GM10248 (cell line): Measurements from ENCODE around the gene ASMTL.
"Not testable (repeated sequence)": the region's sequence is repeated elsewhere in the genome, so short reads cannot be mapped to it uniquely, and the experiment has no call there.

Experiments used
- CTCF ChIA-PET: fragments of 300-600 bp; sonication (Branson Sonifier 250); formaldehyde crosslinking; extraction: SDS; loops from one replicate; lab custom pipeline; 2021; ENCODE audit warnings: antibody characterized with exemption; lab: Yijun Ruan, JAX
- POLR2A ChIA-PET: fragments of 350-650 bp; sonication (Branson Sonifier 250); formaldehyde crosslinking; extraction: SDS; loops from one replicate; lab custom pipeline; 2020; ENCODE audit warnings: antibody characterized with exemption; lab: Yijun Ruan, JAX
- DNase-seq: peaks from one replicate; pipeline ENCODE4 v3.0.0; 2012; ENCODE audit errors: extremely low spot score
- TF ChIP-seq, protein P1 (sequence below): IDR thresholded peaks from 2 replicates; pipeline ENCODE4 v1.5.1; 2012; ENCODE audit warnings: mild to moderate bottlenecking, low read depth; ENCODE audit errors: extremely low read depth, missing control alignments, control extremely low read depth

The ASMTL gene

DNA sequence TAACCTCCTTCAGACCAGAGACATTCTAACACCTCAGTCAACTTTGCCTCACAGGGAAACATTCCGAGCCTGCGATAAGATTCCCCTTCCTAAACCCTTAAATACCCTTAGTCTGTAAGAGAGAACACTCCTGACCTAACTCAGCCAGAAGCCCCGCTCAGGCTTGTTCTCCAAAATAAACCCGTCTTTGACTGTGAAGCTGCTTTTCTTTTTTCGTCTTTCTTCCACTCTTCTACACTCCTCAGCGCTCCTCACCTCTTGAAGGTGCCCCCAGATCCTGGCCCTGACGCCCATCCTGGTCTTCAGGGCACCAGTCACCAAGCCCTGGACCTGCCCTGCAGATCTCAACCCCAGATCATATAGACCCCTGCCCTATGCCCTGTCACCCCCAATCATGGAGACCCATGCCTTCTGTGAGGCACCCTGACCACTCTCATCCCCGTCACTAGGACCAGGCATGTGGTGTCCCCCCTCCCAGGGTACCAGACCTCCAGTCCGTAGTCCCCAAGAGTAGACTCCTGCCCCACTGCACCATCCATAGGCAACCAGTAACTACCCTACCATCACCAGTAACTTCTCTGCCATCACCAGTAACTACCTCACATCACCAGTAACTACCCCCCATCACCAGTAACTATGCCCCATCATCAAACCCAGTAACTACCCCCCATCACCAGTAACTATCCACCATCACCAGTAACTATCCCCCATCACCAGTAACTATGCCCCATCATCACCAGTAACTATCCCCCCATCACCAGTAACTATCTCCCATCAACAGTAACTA, 3.5 kb downstream of the ASMTL start:
- POLR2A ChIA-PET = no interaction called here
- no peak for DNase-seq
- CTCF ChIA-PET = no interaction called here
- TF ChIP-seq, protein P1, sequence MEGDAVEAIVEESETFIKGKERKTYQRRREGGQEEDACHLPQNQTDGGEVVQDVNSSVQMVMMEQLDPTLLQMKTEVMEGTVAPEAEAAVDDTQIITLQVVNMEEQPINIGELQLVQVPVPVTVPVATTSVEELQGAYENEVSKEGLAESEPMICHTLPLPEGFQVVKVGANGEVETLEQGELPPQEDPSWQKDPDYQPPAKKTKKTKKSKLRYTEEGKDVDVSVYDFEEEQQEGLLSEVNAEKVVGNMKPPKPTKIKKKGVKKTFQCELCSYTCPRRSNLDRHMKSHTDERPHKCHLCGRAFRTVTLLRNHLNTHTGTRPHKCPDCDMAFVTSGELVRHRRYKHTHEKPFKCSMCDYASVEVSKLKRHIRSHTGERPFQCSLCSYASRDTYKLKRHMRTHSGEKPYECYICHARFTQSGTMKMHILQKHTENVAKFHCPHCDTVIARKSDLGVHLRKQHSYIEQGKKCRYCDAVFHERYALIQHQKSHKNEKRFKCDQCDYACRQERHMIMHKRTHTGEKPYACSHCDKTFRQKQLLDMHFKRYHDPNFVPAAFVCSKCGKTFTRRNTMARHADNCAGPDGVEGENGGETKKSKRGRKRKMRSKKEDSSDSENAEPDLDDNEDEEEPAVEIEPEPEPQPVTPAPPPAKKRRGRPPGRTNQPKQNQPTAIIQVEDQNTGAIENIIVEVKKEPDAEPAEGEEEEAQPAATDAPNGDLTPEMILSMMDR = no peak

DNA sequence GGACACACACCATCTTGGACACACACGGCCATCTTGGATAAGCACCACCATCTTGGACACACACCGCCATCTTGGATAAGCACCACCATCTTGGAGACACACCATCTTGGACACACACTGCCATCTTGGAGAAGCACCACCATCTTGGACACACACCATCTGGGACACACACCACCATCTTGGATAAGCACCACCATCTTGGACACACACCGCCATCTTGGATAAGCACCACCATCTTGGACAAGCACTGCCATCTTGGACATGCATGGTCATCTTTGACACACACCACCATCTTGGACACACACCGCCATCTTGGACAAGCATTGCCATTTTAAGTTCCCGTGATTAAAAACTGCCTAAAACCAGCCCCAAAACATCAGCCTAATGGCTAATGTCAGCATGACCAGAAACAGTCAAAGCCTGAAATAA, 4.1 kb downstream of the ASMTL start:
- CTCF ChIA-PET, POLR2A ChIA-PET: not testable (repeated sequence)

DNA sequence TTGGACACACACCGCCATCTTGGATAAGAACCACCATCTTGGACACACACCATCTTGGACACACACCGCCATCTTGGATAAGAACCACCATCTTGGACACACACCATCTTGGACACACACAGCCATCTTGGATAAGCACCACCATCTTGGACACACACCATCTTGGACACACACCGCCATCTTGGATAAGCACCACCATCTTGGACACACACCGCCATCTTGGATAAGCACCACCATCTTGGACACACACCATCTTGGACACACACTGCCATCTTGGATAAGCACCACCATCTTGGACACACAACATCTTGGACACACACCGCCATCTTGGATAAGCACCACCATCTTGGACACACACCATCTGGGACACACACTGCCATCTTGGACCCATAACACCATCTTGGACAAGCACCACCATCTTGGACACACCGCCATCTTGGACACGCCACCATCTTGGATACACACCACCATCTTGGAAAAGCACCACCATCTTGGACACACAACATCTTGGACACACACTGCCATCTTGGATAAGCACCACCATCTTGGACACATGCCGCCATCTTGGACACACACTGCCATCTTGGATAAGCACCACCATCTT, 4.6 kb downstream of the ASMTL start:
- DNase-seq, POLR2A ChIA-PET, CTCF ChIA-PET: not testable (repeated sequence)

More for the DNA sequence above, 4.1 kb downstream of the ASMTL start:
- DNase-seq = not testable (repeated sequence)

DNA sequence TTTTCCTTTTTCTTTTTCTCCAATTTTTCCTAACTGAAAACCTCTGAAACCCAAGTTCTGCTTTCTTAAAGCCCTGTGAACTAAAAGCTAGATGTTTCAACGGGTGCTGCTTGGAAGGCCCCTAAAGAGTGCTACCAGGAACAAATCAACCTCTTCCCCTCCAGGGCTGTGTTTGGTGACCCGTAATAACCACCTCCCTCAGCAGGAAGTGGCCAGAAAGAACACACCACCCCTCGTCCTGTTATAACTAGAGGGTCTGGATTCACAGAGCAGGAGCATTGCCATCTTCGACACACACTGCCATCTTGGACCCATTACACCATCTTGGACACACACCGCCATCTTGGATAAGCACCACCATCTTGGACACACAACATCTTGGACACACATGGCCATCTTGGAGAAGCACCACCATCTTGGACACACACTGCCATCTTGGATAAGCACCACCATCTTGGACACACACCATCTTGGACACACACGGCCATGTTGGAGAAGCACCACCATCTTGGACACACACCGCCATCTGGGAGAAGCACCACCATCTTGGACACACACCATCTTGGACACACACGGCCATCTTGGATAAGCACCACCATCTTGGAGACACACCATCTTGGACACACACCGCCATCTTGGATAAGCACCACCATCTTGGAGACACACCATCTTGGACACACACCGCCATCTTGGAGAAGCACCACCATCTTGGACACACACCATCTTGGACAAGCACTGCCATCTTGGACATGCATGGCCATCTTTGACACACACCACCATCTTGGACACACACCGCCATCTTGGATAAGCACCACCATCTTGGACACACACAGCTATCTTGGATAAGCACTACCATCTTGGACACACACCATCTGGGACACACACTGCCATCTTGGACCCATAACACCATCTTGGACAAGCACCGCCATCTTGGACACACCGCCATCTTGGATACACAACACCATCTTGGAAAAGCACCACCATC, 5.4 kb downstream of the ASMTL start:
- POLR2A ChIA-PET, DNase-seq, CTCF ChIA-PET: not testable (repeated sequence)

DNA sequence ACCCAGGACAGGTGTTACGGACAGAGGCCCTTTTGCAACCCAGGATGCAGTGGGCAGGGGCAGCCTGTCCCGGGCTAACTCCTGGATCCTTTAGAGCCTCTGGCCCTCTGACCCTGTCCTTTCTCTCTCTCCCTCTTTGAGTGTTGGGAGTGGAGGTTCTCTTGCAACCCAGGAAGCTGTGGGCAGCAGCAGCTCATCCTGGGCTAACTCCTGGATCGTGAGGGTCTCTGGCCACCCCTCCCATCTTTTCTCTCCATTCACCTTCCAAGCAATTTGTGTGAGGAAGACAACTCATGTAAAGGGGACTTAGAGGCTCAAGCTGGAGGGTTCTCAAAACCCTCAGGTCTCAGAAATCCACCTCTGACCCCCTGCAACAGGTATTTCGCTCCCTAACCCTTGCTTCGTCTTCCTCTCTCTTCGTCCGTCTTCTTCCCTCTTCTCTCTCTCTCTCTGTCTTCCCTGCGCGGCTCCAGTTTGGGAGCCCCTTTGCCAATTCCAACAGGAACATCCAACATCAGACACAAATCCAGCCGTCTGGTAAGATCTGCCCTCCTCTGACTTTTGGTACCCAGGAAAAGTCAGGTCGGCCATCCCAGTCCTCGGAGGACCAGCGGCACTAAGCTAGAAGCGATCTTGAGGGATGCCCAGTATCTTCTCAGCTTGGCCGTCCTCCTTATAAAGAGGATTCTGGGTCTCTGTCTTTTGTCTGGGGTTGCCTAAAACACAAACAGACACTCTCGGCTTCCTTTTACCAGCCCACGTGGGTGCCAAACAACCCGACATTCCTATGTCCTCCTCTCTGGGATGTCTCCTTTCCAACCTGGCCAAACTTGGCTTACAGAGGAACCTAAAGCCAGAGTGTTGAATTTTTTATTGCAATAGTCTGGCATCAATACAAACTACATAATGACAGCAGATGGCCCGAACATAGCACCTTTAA, 7.9 kb downstream of the ASMTL start:
- ChIA-PET CTCF (no interaction called here), POLR2A (no interaction called here)
- TF ChIP-seq, protein P1 = no peak
- DNase-seq = no peak

DNA sequence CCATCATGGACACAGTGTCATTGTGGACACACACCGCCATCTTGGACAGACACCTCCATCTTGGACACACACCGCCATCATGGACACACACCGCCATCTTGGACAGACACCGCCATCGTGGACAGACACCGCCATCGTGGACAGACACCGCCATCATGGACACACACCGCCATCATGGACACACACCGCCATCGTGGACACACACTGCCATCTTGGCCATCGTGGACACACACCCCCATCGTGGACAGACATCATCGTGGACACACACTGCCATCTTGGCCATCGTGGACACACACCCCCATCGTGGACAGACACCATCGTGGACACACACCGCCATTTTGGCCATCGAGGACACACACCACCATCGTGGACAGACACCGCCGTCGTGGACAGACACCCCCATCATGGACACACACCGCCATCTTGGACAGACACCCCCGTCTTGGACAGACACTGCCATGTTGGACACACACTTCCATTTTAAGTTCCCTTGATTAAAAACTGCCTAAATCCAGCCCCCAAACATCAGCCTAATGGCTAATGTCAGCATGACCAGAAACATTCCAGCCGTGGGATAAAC, 9.1 kb downstream of the ASMTL start:
- POLR2A ChIA-PET = no interaction called here
- DNase-seq = no peak
- TF ChIP-seq, protein P1 = no peak
- CTCF ChIA-PET = no interaction called here

DNA sequence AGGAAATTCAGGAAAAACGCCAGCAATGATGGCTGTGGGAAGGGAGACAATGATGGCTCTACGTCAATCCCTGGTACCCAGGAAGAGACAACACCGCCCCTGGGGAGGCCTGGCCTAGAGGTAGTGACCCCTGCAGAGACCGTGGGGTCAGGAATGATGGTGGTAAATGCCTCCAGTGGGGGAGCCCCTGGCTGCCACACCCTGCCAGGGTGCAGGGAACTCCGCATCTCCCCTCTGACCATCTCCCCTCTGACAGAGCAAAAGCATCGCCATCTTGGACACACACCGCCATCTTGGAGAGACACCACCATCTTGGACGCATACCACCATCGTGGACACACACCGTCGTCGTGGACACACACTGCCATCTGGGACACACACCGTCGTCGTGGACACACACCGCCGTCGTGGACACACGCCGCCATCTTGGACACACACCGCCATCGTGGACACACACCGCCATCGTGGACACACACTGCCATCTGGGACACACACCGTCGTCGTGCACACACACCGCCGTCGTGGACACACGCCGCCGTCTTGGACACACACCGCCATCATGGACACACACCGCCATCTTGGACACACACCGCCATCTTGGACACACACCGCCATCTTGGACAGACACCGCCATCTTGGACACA, 9.9 kb downstream of the ASMTL start:
- CTCF ChIA-PET = no interaction called here
- DNase-seq = no peak
- TF ChIP-seq, protein P1 = no peak
- POLR2A ChIA-PET = no interaction called here
